Measurements from ENCODE around the gene STPG2. TPM values are rescaled to one million over a fixed set of nuclear protein-coding genes. Genes with fewer than 3 reads are reported as not detected.

The STPG2 gene
- total and polyA plus RNA-seq, 2 of the 8 experiments (the other 6 are each of a cell fraction or from before 2014, with no cell fraction given) = 0.03 TPM; not detected in 1

DNA sequence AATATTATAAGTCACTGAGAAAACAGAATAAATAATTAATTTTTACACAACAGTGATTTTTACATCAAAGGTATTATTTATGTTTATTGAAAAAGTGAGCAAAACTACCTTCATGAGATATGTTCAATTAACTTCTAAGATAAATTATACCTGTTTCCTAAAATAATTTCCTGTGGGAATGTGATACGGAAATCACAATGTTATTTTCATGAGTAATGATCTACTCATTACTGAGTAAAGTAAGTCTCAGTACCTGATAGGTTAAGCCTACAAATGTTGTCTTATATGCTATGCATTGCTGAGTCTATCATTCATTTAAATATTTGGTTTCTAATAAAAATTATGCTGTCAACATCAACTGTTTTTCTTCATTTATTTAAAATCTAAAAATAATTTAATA, 324.0 kb downstream of the STPG2 start:
- Histone ChIP-seq H2BK15ac (ENCODE audit: low read length) (no peak overlapping the region), H2BK20ac (ENCODE audit: low read length) (no peak overlapping the region), H3K23ac (ENCODE audit: insufficient read length) (no peak overlapping the region), H3K4me3 (ENCODE audit: extremely low read depth in 1 of 4, insufficient read depth in 2 of 4, low read depth in 3 of 4, low read length in 4 of 4) (no peak overlapping the region), H4K91ac (replicated peaks; ENCODE audit: insufficient read length, low read length) (no peak overlapping the region), H2BK12ac (ENCODE audit: low read depth, low read length) (no peak overlapping the region), H3K23me2 (ENCODE audit: low read depth, low read length) (no peaks in the 10 kb centered on the region), H2AK5ac (ENCODE audit: low read depth, low read length) (no peak overlapping the region), H4K5ac (ENCODE audit: insufficient read length, low read depth, low read length) (no peak overlapping the region), H3K18ac (ENCODE audit: extremely low read depth, low read length) (no peak overlapping the region), H3K9ac (replicated peaks in 1 of 4; ENCODE audit: extremely low read depth in 1 of 4, low read depth in 3 of 4, low read length in 3 of 4) (no peak overlapping the region), H3K27me3 (replicated peaks in 1 of 4; ENCODE audit: control insufficient read depth in 3 of 4, extremely low read depth in 1 of 4, insufficient read depth in 3 of 4, low read length in 3 of 4) (no peaks in the 10 kb centered on the region), H4K8ac (ENCODE audit: extremely low read depth, insufficient read depth, low read length) (no peak overlapping the region), H3K79me2 (ENCODE audit: control insufficient read depth in 1 of 2, insufficient read depth in 2 of 2, low read length in 2 of 2) (no peaks in the 10 kb centered on the region), H2BK5ac (ENCODE audit: low read depth, low read length) (no peak overlapping the region), H3K56ac (replicated peaks; ENCODE audit: insufficient read length, low read depth, low read length) (no peak overlapping the region), H2BK120ac (replicated peaks; ENCODE audit: low read depth, low read length) (no peak overlapping the region), H3K79me1 (ENCODE audit: low read depth, low read length) (no peaks in the 10 kb centered on the region), H2AFZ (ENCODE audit: low read length) (no peak overlapping the region), H4K20me1 (replicated peaks in 1 of 2; ENCODE audit: control insufficient read depth in 1 of 2, insufficient read depth in 2 of 2, low read length in 2 of 2) (no peaks in the 10 kb centered on the region), H3K14ac (ENCODE audit: insufficient read length) (no peak overlapping the region), H3K36me3 (ENCODE audit: control insufficient read depth in 2 of 4, insufficient read depth in 4 of 4, low read length in 3 of 4) (no peaks in the 10 kb centered on the region), H3K4me1 (replicated peaks in 1 of 4; ENCODE audit: control insufficient read depth in 3 of 4, insufficient read depth in 4 of 4, low read length in 3 of 4) (no peaks in the 10 kb centered on the region), H3K9me3 (ENCODE audit: insufficient read depth in 2 of 2, low read depth in 1 of 2, low read length in 1 of 2) (peaks cover 2 to 4% of the 10 kb centered on the region in 2 experiments; a peak in 2 of 4 replicates), H3K4ac (replicated peaks; ENCODE audit: insufficient read length, low read depth, low read length) (no peak overlapping the region), H3K4me2 (ENCODE audit: insufficient read depth in 1 of 2, low read depth in 2 of 2, low read length in 2 of 2) (no peak overlapping the region), H3K27ac (ENCODE audit: low read depth, low read length) (no peak overlapping the region)
- DNase-seq (ENCODE audit: low read depth in 1 of 2, low spot score in 2 of 2) (no peak), FAIRE-seq (no peak)
- TF ChIP-seq POLR2A (IDR thresholded peaks at IDR 0.05; ENCODE audit: control extremely low read depth in 1 of 2, low read depth in 2 of 2, low read length in 2 of 2) = no peak
- TF ChIP-seq, protein P1, sequence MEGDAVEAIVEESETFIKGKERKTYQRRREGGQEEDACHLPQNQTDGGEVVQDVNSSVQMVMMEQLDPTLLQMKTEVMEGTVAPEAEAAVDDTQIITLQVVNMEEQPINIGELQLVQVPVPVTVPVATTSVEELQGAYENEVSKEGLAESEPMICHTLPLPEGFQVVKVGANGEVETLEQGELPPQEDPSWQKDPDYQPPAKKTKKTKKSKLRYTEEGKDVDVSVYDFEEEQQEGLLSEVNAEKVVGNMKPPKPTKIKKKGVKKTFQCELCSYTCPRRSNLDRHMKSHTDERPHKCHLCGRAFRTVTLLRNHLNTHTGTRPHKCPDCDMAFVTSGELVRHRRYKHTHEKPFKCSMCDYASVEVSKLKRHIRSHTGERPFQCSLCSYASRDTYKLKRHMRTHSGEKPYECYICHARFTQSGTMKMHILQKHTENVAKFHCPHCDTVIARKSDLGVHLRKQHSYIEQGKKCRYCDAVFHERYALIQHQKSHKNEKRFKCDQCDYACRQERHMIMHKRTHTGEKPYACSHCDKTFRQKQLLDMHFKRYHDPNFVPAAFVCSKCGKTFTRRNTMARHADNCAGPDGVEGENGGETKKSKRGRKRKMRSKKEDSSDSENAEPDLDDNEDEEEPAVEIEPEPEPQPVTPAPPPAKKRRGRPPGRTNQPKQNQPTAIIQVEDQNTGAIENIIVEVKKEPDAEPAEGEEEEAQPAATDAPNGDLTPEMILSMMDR (IDR thresholded peaks at IDR 0.05; ENCODE audit: control extremely low read depth in 1 of 3, insufficient read depth in 1 of 3, low read depth in 1 of 3, low read length in 3 of 3) = no peak
- WGBS, 2 experiments (ENCODE audit: extremely low coverage in 1 of 2, insufficient coverage in 1 of 2, insufficient read length in 1 of 2, insufficient replicate concordance in 2 of 2, low coverage in 1 of 2, low lambda C conversion rate in 2 of 2, missing lambda C conversion rate in 1 of 2) = 83% methylated on average over 1 of the region's 1 CpG; no CpG with 5 or more reads in 1 of the 2 experiments
- CTCF ChIA-PET (ENCODE audit: partially characterized antibody) = no interaction called here
- POLR2A ChIA-PET (ENCODE audit: partially characterized antibody) = no interaction called here

Data from H1 (cell line).